Cardiac fibroblast (primary cell): ENCODE results near the gene ELMO1.
A peak's percentile ranks its signal among the peaks of the same experiment; 100 is the strongest.

Experiments
- DNase-seq, 2 donors: peaks; one replicate each; pipeline versions ENCODE4 v3.0.0 to v3.0.0-alpha.2; 2010; ENCODE audit warnings: low read depth in 2 of 2
- H3K4me3 ChIP-seq, 2 donors: replicated peaks in 1 of 2; 1 replicate in 1 of 2; 2 replicates in 1 of 2; pipeline ENCODE4 v1.5.1; 2011; ENCODE audit warnings: low read depth in 2 of 2, low read length in 2 of 2, mild to moderate bottlenecking in 2 of 2, moderate library complexity in 1 of 2
- TF ChIP-seq, protein P1 (sequence below): IDR thresholded peaks from one replicate; pipeline ENCODE4 v1.5.1; 2011; ENCODE audit warnings: low read depth, mild to moderate bottlenecking, low read length, inconsistent platforms

ELMO1 gene

DNA sequence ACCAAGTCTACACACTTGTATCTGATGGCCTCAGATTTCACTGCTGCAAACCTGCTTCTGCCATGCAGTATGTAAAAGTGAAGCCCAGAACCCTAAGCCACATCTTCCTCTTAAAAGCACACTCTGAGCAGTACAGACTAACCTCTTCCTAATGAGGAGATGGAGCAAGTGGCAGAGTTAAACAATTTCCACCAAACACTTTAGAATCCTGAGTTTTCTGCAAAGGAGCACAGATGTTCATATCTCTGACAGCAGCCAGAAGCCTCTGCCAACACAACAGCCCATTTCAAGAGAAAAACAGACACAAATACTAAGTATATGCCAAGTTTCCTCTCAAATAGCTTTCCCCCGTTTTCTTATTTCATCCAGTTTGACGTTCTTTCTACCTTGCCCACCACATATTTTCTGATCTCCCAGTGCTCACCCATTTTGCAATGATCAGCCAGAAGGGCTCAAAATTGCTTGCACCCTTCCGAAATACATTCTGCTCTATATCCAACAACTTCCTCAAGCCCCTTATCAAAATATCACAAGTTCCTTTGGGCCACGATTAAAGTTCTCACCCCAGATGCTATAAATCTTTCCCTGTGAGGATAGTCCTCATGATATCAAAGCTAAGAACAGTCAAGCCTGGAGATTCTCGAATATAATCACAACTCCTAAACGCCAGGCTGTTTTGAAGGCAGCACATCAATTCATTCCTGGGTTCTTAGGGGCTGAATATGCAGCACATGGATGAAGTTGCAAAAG lies 27.5 kb downstream of the ELMO1 start:
- DNase-seq, result peak in 1 of 2 donors; percentile 31
- H3K4me3 ChIP-seq, result no peak overlapping the region
- TF ChIP-seq, protein P1, sequence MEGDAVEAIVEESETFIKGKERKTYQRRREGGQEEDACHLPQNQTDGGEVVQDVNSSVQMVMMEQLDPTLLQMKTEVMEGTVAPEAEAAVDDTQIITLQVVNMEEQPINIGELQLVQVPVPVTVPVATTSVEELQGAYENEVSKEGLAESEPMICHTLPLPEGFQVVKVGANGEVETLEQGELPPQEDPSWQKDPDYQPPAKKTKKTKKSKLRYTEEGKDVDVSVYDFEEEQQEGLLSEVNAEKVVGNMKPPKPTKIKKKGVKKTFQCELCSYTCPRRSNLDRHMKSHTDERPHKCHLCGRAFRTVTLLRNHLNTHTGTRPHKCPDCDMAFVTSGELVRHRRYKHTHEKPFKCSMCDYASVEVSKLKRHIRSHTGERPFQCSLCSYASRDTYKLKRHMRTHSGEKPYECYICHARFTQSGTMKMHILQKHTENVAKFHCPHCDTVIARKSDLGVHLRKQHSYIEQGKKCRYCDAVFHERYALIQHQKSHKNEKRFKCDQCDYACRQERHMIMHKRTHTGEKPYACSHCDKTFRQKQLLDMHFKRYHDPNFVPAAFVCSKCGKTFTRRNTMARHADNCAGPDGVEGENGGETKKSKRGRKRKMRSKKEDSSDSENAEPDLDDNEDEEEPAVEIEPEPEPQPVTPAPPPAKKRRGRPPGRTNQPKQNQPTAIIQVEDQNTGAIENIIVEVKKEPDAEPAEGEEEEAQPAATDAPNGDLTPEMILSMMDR, result no peak

DNA sequence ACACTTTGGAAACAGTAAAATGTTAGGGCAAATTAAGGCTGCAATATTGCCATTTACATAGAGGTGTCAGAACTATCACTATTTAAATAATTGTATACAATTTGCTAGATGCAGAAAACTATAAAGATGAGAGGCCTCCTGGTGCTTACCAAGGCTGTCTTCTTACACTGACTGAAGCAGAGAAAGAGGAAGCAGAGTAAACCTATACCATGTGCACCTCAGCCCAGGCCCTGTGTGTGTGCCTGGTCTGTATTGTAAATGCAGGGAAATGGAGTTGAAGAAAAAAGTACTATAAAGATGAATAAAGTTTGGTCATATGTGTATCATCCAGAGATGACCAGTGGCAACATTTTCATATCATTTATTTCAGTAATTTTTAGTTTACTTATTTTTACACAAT lies 29.2 kb downstream of the ELMO1 start:
- DNase-seq, result no peak
- TF ChIP-seq, protein P1, result no peak

DNA sequence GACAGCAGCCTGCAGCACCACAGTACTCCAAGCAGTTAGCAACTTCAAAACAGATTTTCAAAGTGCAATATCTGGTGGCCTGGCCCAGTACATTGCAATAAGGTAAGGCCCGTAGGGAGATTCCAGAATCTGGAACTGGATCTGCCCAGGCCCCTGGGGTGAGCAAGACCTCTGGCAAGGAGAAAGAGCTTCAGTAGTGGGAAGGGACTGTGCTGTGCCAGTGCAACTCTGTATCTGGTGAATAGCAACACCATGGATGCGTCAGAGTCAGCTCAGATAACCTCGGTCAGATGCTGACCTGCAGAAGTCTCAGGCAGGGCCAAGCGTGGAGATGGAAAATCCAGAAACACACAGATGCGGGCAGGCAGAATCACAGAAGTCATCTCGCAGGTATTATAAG lies 30.3 kb downstream of the ELMO1 start:
- TF ChIP-seq, protein P1, result no peak
- no peak for DNase-seq
- H3K4me3 ChIP-seq, result no peak overlapping the region

More for the DNA sequence above, 29.2 kb downstream of the ELMO1 start:
- H3K4me3 ChIP-seq, result no peak overlapping the region

DNA sequence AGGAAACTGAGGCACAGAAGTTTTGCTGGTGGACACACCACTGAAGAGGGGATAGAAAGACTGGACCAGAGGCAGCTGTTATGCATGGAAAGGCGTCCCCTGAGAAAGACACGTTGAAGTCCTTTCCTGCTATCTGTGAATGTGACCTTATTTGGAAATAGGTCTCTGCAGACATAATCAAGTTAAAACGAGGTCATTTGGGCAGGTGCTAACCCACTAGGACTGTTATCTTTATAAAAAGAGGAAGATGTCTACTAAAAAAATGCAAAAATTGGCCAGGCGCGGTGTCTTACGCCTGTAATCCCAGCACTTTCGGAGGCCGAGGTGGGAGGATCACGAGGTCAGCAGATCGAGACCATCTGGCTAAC lies 31.6 kb downstream of the ELMO1 start:
- DNase-seq, result no peak
- TF ChIP-seq, protein P1, result no peak
- H3K4me3 ChIP-seq, result no peak overlapping the region

DNA sequence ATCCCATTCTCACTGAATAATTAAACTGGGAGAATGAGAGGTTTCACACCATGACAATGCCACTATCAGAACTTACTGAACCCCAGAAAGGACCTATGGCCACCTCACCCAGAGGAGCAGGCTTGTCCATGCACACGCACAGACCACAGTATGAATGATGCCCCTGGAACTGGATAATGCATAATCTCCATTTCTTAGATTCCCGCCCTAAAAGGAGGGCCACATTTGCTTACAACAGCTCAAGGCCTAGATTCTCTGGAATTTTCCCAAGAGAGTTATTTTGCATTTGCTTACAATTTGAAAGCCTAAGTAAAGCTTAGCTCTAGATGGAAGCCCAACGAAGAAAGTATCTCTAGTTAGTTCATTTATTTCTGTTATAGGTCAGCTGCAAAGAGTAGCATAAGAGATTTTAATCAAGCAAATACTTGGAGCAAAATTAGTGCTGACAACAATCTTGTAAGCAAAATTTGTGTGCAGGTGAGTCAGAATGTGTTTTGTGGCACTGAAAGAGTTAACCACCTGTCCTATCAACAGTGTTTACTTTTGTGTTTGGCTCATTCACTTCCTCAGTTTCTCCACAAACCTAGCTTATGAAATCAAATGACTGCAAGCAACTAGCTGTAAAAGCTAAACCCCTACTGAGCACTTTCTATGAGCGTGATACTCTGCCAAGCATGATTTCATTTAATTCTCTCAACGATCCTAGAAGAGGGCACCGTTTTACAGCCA lies 32.1 kb downstream of the ELMO1 start:
- TF ChIP-seq, protein P1, result no peak
- no peak for DNase-seq
- H3K4me3 ChIP-seq, result no peak overlapping the region

DNA sequence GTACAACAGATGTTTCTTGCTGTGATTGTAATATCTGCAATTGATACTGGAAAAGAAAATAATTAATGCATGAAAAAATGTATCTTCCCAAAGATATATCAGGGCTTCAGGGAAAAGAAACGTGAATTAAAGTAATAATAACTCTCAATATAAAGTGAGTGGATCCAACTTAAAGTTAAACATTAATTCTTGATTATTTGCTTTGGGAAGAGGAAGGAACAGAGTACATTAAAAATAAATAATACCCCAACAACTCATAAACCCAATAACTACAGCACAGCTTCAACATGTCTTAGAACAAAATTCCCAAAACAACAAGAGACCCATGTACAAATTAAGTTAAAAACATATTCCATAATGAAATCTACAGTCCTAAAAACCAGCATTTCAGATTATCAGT lies 33.0 kb downstream of the ELMO1 start:
- TF ChIP-seq, protein P1, result no peak
- DNase-seq, result no peak
- no peak overlapping the region for H3K4me3 ChIP-seq
